IMR-90 (cell line): ENCODE measurements around the gene PUM2. TPM values are rescaled to one million over a fixed set of nuclear protein-coding genes. Genes with fewer than 3 reads are reported as not detected.

Source experiments
- ATAC-seq: fragments of 200-7000 bp; cut with Tn5 transposase; 2 replicates; pipeline ENCODE4 v1.9.1; 2020; ENCODE audit warnings: low read depth, mild to moderate bottlenecking, moderate library complexity
- BruUV-seq: library from RNA; stranded (reverse); fragments of 400-500 nt; replicated peaks from 2 replicates; lab custom pipeline; 2021; lab: Mats Ljungman, UMichigan
- CTCF ChIA-PET: fragments of 300-600 bp; formaldehyde crosslinking; extraction: SDS; loops from one replicate; lab custom pipeline; 2021; ENCODE audit warnings: antibody characterized with exemption; lab: Yijun Ruan, JAX
- POLR2A ChIA-PET: fragments of 300-600 bp; sonication (Branson Sonifier 250); formaldehyde crosslinking; loops from one replicate; lab custom pipeline; 2022; ENCODE audit warnings: antibody characterized with exemption; ENCODE audit not compliant: unreplicated experiment; lab: Charles Lee
- DNase-seq: peaks from one replicate; pipeline ENCODE4 v3.0.0; 2013
- H2AFZ ChIP-seq: replicated peaks from 2 replicates; pipeline ENCODE3; 2013; ENCODE audit warnings: low read length, mild to moderate bottlenecking; ENCODE audit not compliant: poor library complexity
- H2AK5ac ChIP-seq: 2 replicates; pipeline ENCODE4 v1.6.1; 2013; ENCODE audit warnings: low read depth, low read length, inconsistent platforms
- H2AK9ac ChIP-seq: replicated peaks from 2 replicates; pipeline ENCODE3; 2013; ENCODE audit warnings: mild to moderate bottlenecking, low read depth, low read length, moderate library complexity; ENCODE audit not compliant: poor library complexity
- H2BK120ac ChIP-seq: 2 replicates; pipeline ENCODE4 v1.6.1; 2013; ENCODE audit warnings: low read depth, low read length, inconsistent platforms
- H2BK15ac ChIP-seq: 3 replicates; pipeline ENCODE4 v1.6.1; 2013; ENCODE audit warnings: low read depth, low read length, inconsistent platforms
- H2BK20ac ChIP-seq: 2 replicates; pipeline ENCODE4 v1.6.1; 2013; ENCODE audit warnings: low read depth, mild to moderate bottlenecking, inconsistent platforms, low read length, moderate library complexity
- H2BK5ac ChIP-seq: 2 replicates; pipeline ENCODE4 v1.6.1; 2013; ENCODE audit warnings: mild to moderate bottlenecking, low read depth, low read length, inconsistent platforms; ENCODE audit not compliant: poor library complexity, severe bottlenecking
- H3K14ac ChIP-seq: replicated peaks from 2 replicates; pipeline ENCODE4 v1.6.1; 2013; ENCODE audit warnings: low read depth, low read length, inconsistent platforms
- H3K18ac ChIP-seq: 2 replicates; pipeline ENCODE4 v1.6.1; 2013; ENCODE audit warnings: low read depth, low read length, control low read depth
- H3K23ac ChIP-seq: 2 replicates; pipeline ENCODE4 v1.6.1; 2013; ENCODE audit warnings: low read depth, low read length, inconsistent platforms
- H3K27ac ChIP-seq: 2 replicates; pipeline ENCODE4 v1.5.1; 2013; ENCODE audit warnings: mild to moderate bottlenecking, control low read depth, low read length; ENCODE audit not compliant: insufficient read depth
- H3K27me3 ChIP-seq: 2 replicates; pipeline ENCODE4 v1.6.1; 2013; ENCODE audit warnings: low read length; ENCODE audit not compliant: control insufficient read depth, insufficient read depth
- H3K36me3 ChIP-seq: 2 replicates; pipeline ENCODE4 v1.6.1; 2013; ENCODE audit warnings: low read length, mixed read lengths; ENCODE audit not compliant: control insufficient read depth, insufficient read depth
- H3K4ac ChIP-seq: 2 replicates; pipeline ENCODE4 v1.6.1; 2013; ENCODE audit warnings: low read depth, low read length, inconsistent platforms
- H3K4me1 ChIP-seq: 2 replicates; pipeline ENCODE4 v1.6.1; 2013; ENCODE audit warnings: low read length, mixed read lengths; ENCODE audit not compliant: control insufficient read depth, insufficient read depth
- H3K4me2 ChIP-seq: 2 replicates; pipeline ENCODE4 v1.6.1; 2013; ENCODE audit warnings: low read depth, mild to moderate bottlenecking, control low read depth, low read length, moderate library complexity
- H3K4me3 ChIP-seq: 2 replicates; pipeline ENCODE4 v1.5.1; 2013; ENCODE audit warnings: low read depth, mild to moderate bottlenecking, control low read depth, low read length, moderate library complexity; ENCODE audit not compliant: insufficient read depth
- H3K56ac ChIP-seq: 2 replicates; pipeline ENCODE4 v1.6.1; 2013; ENCODE audit warnings: low read length, inconsistent platforms; ENCODE audit not compliant: insufficient read depth; ENCODE audit errors: extremely low read depth
- H3K79me1 ChIP-seq, 2 experiments: 2 replicates each; pipeline ENCODE4 v1.6.1; 2013; ENCODE audit warnings: low read length in 2 of 2, inconsistent platforms in 1 of 2, low read depth in 1 of 2
- H3K9ac ChIP-seq: 2 replicates; pipeline ENCODE4 v1.6.1; 2013; ENCODE audit warnings: low read depth, low read length, control low read depth
- H3K9me1 ChIP-seq: 2 replicates; pipeline ENCODE4 v1.6.1; 2013; ENCODE audit warnings: low read length, inconsistent platforms; ENCODE audit not compliant: insufficient read depth
- H3K9me3 ChIP-seq: 2 replicates; pipeline ENCODE4 v1.6.1; 2013; ENCODE audit warnings: low read length; ENCODE audit not compliant: control insufficient read depth, insufficient read depth
- H4K20me1 ChIP-seq: 2 replicates; pipeline ENCODE4 v1.6.1; 2013; ENCODE audit warnings: low read length, inconsistent platforms; ENCODE audit not compliant: insufficient read depth
- H4K5ac ChIP-seq: 2 replicates; pipeline ENCODE4 v1.6.1; 2013; ENCODE audit warnings: mild to moderate bottlenecking, low read depth, low read length, control low read depth
- H4K8ac ChIP-seq, 2 experiments: 2 replicates each; pipeline ENCODE4 v1.6.1; 2013; ENCODE audit warnings: low read depth in 2 of 2, low read length in 2 of 2, control low read depth in 1 of 2, inconsistent platforms in 1 of 2
- H4K91ac ChIP-seq: 2 replicates; pipeline ENCODE4 v1.6.1; 2013; ENCODE audit warnings: low read depth, low read length, inconsistent platforms; ENCODE audit not compliant: insufficient read depth
- CHD1 ChIP-seq: IDR thresholded peaks from 2 replicates; pipeline ENCODE4 v1.6.1; 2012; ENCODE audit warnings: low read depth, low read length, improper control_type of control experiment
- CTCF ChIP-seq: conservative IDR thresholded peaks from 2 replicates; pipeline ENCODE4 v1.5.1; 2012; ENCODE audit warnings: mild to moderate bottlenecking, low read depth, low read length, improper control_type of control experiment
- POLR2A ChIP-seq: IDR thresholded peaks from 2 replicates; pipeline ENCODE4 v1.6.1; 2012; ENCODE audit warnings: mild to moderate bottlenecking, low read depth, low read length
- RFX5 ChIP-seq: IDR thresholded peaks from 2 replicates; pipeline ENCODE4 v1.8.0; 2012; ENCODE audit warnings: low read depth, mild to moderate bottlenecking, low read length, moderate library complexity
- SMC3 ChIP-seq: fragments of 150-350 bp; IDR thresholded peaks from 2 replicates; pipeline ENCODE4 v1.6.1; 2016; ENCODE audit warnings: low read depth, mild to moderate bottlenecking, antibody characterized with exemption, low read length, moderate library complexity
- USF2 ChIP-seq: fragments of 150-350 bp; IDR thresholded peaks from 2 replicates; pipeline ENCODE4 v1.6.1; 2017; ENCODE audit warnings: mild to moderate bottlenecking, antibody characterized with exemption, low read length, low read depth
- WGBS, 2 experiments: methylation state at CpG; one replicate each; pipeline versions ENCODE4 v1.1.5 to v1.1.7; 2013; ENCODE audit warnings: missing lambda C conversion rate in 2 of 2; ENCODE audit not compliant: insufficient read length in 1 of 2; ENCODE audit errors: extremely low coverage in 2 of 2; 5-methylcytosine and 5-hydroxymethylcytosine counted together
- dilution Hi-C: fragments of 300-500 bp; cut with HindIII; formaldehyde crosslinking; loops from one replicate; pipeline ENCODE4 v1.14.3; 2018; ENCODE audit warnings: low sequenced_read_pairs; ENCODE audit not compliant: unreplicated experiment
- in situ Hi-C: fragments of 300-500 bp; cut with MboI; formaldehyde crosslinking; loops from 3 replicates; pipeline ENCODE4 v1.14.3; 2019; ENCODE audit warnings: low sequenced_read_pairs, inconsistent platforms, mixed read lengths
- intact Hi-C: fragments of 100-400 bp; cut with micrococcal nuclease; formaldehyde crosslinking; loops from 2 replicates; pipeline ENCODE4 v1.10.0; 2022
- polyA plus RNA-seq, 3 experiments: library from polyadenylated mRNA; depleted of rRNA; stranded (reverse); fragments of >200 nt; gene quantifications; 2 replicates each; pipeline ENCODE4 v1.2.3, GENCODE V29; 2012; ENCODE audit warnings: low replicate concordance in 1 of 3
- total RNA-seq: library from RNA; depleted of rRNA; stranded (reverse); fragments of >200 nt; gene quantifications from 2 replicates; pipeline ENCODE4 v1.2.3, GENCODE V29; 2012

Gene PUM2
- total and polyA plus RNA-seq, 2 of the 4 experiments (the other 2 are of a cell fraction), result 18.8 to 38.4 TPM

- H3K4ac ChIP-seq, result no peak overlapping the region
- H3K23ac ChIP-seq, result no peak overlapping the region
- no peak overlapping the region for H3K18ac ChIP-seq
- DNase-seq (no peak), ATAC-seq (no peak; the same call in 1 of the 2 replicates)
- WGBS, 2 experiments, result 100% methylated on average over 1 of the region's 9 CpGs; no CpG with 5 or more reads in 1 of the 2 experiments
- intact Hi-C loops, result no loop called here
- H2BK120ac ChIP-seq, result no peak overlapping the region
- no peaks in the 10 kb centered on the region for H4K20me1 ChIP-seq
- no peaks in the 10 kb centered on the region for H3K4me1 ChIP-seq
- no peak overlapping the region for H3K27ac ChIP-seq
- H3K36me3 ChIP-seq, result peaks cover 4% of the 10 kb centered on the region; the same call in 1 of the 2 replicates
- no peak for TF ChIP-seq SMC3
- TF ChIP-seq RFX5, result no peak
- no peak for TF ChIP-seq CTCF
- TF ChIP-seq POLR2A, result no peak
- no peak for TF ChIP-seq USF2
- TF ChIP-seq CHD1, result no peak
- H3K27me3 ChIP-seq, result no peaks in the 10 kb centered on the region
- no peak overlapping the region for H3K56ac ChIP-seq
- no peak overlapping the region for H2AFZ ChIP-seq
- no peak overlapping the region for H3K4me2 ChIP-seq
- no peak overlapping the region for H2AK5ac ChIP-seq
- H3K9me3 ChIP-seq, result peaks cover 2% of the 10 kb centered on the region; the same call in 1 of the 2 replicates
- dilution Hi-C loops, result no loop called here
- no peak overlapping the region for H2AK9ac ChIP-seq
- no peak overlapping the region for H4K5ac ChIP-seq
- BruUV-seq, result no TSS peak
- H3K9ac ChIP-seq, result no peak overlapping the region
- H4K8ac ChIP-seq, result no peak overlapping the region
- peaks cover 4% of the 10 kb centered on the region; the same call in 1 of the 2 replicates for H3K9me1 ChIP-seq
- no peak overlapping the region for H2BK5ac ChIP-seq
- H3K4me3 ChIP-seq, result no peak overlapping the region
- H2BK20ac ChIP-seq, result no peak overlapping the region
- H3K79me1 ChIP-seq, result no peaks in the 10 kb centered on the region
- CTCF ChIA-PET, result no interaction called here
- no peak overlapping the region for H4K91ac ChIP-seq
- no peak overlapping the region for H2BK15ac ChIP-seq
- POLR2A ChIA-PET, result no interaction called here
- no peak overlapping the region for H3K14ac ChIP-seq
- in situ Hi-C loops, result no loop called here
These were observed 107.8 kb downstream of the PUM2 start for GRCh38 chr2:20242727-20243377.
